ENCODE results near the gene HSH2D. TPM values are rescaled to one million over a fixed set of nuclear protein-coding genes. Genes with fewer than 3 reads are reported as not detected.

HSH2D gene
- total RNA-seq, 1 donor from 2014 or later = not detected

- H3K27ac Mint-ChIP-seq = no peak overlapping the region
- no peak overlapping the region for H3K27ac ChIP-seq
Measured at GRCh38 chr19:16134510-16134909, 9.0 kb upstream of the HSH2D start.

GRCh38 chr19:16135430-16136127 lies 7.9 kb upstream of the HSH2D start:
- Mint-ChIP-seq H3K9me3 (no peaks in the 10 kb centered on the region), H3K27ac (no peak overlapping the region), H3K27me3 (ENCODE audit: insufficient read depth, low read depth) (peaks cover 2% of the 10 kb centered on the region), H3K4me3 (no peak overlapping the region), H3K4me1 (no peaks in the 10 kb centered on the region), H3K36me3 (peaks cover 31% of the 10 kb centered on the region)
- H3K9ac ChIP-seq = no peak overlapping the region
- no peak overlapping the region for H2AFZ ChIP-seq (replicated peaks)
- H3K4me2 ChIP-seq = no peak overlapping the region
- no peaks in the 10 kb centered on the region for H3K79me2 ChIP-seq (ENCODE audit: low read depth)
- no peaks in the 10 kb centered on the region for H3F3A ChIP-seq (ENCODE audit: low read depth)
- H3K4me3 ChIP-seq = no peak overlapping the region
- H3K36me3 ChIP-seq = no peaks in the 10 kb centered on the region
- TF ChIP-seq CTCF (IDR thresholded peaks at IDR 0.05) (no peak), EZH2phosphoT487 (IDR thresholded peaks at IDR 0.05) (no peak), EZH2 (IDR thresholded peaks at IDR 0.05) (no peak)
- H3K27ac ChIP-seq = no peak overlapping the region
- H3K27me3 ChIP-seq = no peaks in the 10 kb centered on the region
- H3K4me1 ChIP-seq = no peaks in the 10 kb centered on the region
- no peaks in the 10 kb centered on the region for H4K20me1 ChIP-seq (ENCODE audit: low read depth)
- H3K9me3 ChIP-seq (ENCODE audit: low read depth) = no peaks in the 10 kb centered on the region
- DNase-seq (ENCODE audit: low spot score) = no peak

More at GRCh38 chr19:16134510-16134909, 9.0 kb upstream of the HSH2D start:
- Mint-ChIP-seq H3K27me3 (ENCODE audit: insufficient read depth, low read depth) (peaks cover 2% of the 10 kb centered on the region), H3K36me3 (peaks cover 36% of the 10 kb centered on the region), H3K9me3 (no peaks in the 10 kb centered on the region), H3K4me3 (no peak overlapping the region), H3K4me1 (no peaks in the 10 kb centered on the region)
- no peaks in the 10 kb centered on the region for H3K4me1 ChIP-seq
- H3K9me3 ChIP-seq (ENCODE audit: low read depth) = no peaks in the 10 kb centered on the region
- H3K79me2 ChIP-seq (ENCODE audit: low read depth) = no peaks in the 10 kb centered on the region
- no peaks in the 10 kb centered on the region for H3K36me3 ChIP-seq
- H3K27me3 ChIP-seq = no peaks in the 10 kb centered on the region
- H3K4me2 ChIP-seq = no peak overlapping the region
- H3K4me3 ChIP-seq = no peak overlapping the region
- H3F3A ChIP-seq (ENCODE audit: low read depth) = no peaks in the 10 kb centered on the region
- H4K20me1 ChIP-seq (ENCODE audit: low read depth) = no peaks in the 10 kb centered on the region
- no peak overlapping the region for H3K9ac ChIP-seq
- TF ChIP-seq EZH2phosphoT487 (IDR thresholded peaks at IDR 0.05) (no peak), CTCF (IDR thresholded peaks at IDR 0.05) (no peak), EZH2 (IDR thresholded peaks at IDR 0.05) (no peak)
- no peak for DNase-seq (ENCODE audit: low spot score)
- no peak overlapping the region for H2AFZ ChIP-seq (replicated peaks)

GRCh38 chr19:16136185-16136999 lies 7.1 kb upstream of the HSH2D start:
- no peaks in the 10 kb centered on the region for H3K4me1 Mint-ChIP-seq
- H3K4me3 Mint-ChIP-seq = no peak overlapping the region

More at GRCh38 chr19:16136185-16136999, 7.1 kb upstream of the HSH2D start:
- Histone ChIP-seq H3K4me3 (no peak overlapping the region), H3K27ac (no peak overlapping the region), H3K79me2 (ENCODE audit: low read depth) (no peaks in the 10 kb centered on the region), H3K9ac (no peak overlapping the region), H3K4me1 (no peaks in the 10 kb centered on the region), H2AFZ (replicated peaks) (no peak overlapping the region), H3F3A (ENCODE audit: low read depth) (no peaks in the 10 kb centered on the region), H3K4me2 (no peak overlapping the region), H3K36me3 (no peaks in the 10 kb centered on the region), H3K27me3 (no peaks in the 10 kb centered on the region), H4K20me1 (ENCODE audit: low read depth) (no peaks in the 10 kb centered on the region), H3K9me3 (ENCODE audit: low read depth) (no peaks in the 10 kb centered on the region)
- Mint-ChIP-seq H3K9me3 (no peaks in the 10 kb centered on the region), H3K27me3 (ENCODE audit: insufficient read depth, low read depth) (peaks cover 2% of the 10 kb centered on the region), H3K27ac (no peak overlapping the region), H3K36me3 (peaks cover 27% of the 10 kb centered on the region)
- TF ChIP-seq EZH2phosphoT487 (IDR thresholded peaks at IDR 0.05) = no peak
- TF ChIP-seq EZH2 (IDR thresholded peaks at IDR 0.05) = no peak
- TF ChIP-seq CTCF (IDR thresholded peaks at IDR 0.05) = no peak
- DNase-seq (ENCODE audit: low spot score) = no peak

All from neural progenitor cell (in vitro differentiated cells).